GM20431 (cell line): Measurements from ENCODE around the gene PRKCI.
"Not testable (repeated sequence)": the region's sequence is repeated elsewhere in the genome, so short reads cannot be mapped to it uniquely, and the experiment has no call there.

Experiments used
- in situ Hi-C: fragments of 300-500 bp; cut with MseI, MboI; formaldehyde crosslinking; loops from one replicate; pipeline ENCODE4 v1.15.0; 2020; ENCODE audit warnings: low sequenced_read_pairs; ENCODE audit not compliant: unreplicated experiment

PRKCI gene

GRCh38 chr3:170330366-170330765, 108.1 kb downstream of the PRKCI start:
- in situ Hi-C loops, result no loop called here

GRCh38 chr3:170331143-170331542, 108.9 kb downstream of the PRKCI start:
- in situ Hi-C loops, result no loop called here

GRCh38 chr3:170337420-170337819, 115.2 kb downstream of the PRKCI start:
- in situ Hi-C loops, result no loop called here

DNA sequence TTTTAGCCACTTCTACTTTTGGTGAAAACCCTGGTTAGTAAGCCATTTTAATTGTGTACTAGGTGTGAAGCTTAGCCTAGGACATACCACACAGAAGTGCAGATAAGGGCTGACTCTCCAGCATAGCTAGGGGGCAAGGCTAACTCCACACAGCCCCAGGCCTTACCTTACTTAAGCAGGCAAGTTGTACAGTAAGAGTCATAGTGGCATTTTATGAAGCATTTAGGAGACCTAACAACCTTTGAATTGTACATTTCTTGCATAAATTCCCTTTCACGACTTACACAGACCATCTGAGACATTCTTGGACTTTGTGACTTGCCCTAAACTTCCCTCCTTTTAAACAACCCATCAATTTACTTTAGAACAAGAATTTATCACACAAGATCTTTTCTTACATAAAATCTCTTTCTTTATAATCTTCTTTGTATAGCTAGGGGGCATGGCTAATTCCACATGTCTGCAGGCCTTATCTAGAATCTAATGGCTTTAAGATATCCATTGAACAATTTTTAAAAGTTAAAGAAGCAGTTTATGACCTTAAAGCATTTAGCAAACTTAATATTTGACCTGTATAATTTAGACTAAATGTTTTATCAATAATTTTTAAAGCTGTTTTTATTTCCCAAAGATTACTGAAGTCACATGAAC, 116.6 kb downstream of the PRKCI start:
- in situ Hi-C loops, result no loop called here

DNA sequence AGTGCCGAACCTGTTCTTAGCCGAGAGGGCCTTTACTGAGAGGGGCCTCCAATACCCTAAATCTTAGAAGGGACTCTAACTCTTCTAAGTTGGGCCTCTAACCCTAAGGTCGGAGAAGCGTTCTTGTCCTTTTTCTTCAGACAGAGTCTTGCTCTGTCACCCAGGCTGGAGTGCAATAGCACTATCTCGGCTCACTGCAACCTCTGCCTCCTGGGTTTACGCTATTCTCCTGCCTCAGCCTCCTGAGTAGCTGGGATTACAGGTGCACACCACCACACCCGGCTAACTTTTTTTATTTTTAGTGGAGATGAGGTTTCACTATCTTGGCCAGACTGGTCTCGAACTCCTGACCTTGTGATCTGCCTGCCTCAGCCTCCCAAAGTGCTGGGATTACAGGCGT, 120.0 kb downstream of the PRKCI start:
- in situ Hi-C loops, result not testable (repeated sequence)

- in situ Hi-C loops, result not testable (repeated sequence)
These were observed 121.6 kb downstream of the PRKCI start for GRCh38 chr3:170343859-170344258.

DNA sequence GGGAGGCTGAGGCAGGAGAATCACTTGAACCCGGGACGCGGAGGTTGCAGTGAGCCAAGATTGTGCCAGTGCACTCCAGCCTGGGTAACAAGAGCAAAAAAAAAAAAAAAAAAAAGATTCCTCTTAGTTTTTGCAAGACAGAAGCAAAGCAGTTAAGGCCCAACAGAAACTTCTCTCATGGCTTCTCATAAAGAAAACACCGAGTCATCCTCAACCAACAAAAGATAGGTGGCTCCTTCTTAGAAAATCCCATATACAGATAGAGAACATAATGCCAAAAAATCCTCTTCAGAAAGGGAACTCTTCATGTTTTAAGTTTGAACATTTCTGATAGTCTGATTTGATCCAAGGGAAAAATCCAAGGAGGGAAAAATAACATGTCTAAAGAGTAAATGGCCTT, 122.7 kb downstream of the PRKCI start:
- in situ Hi-C loops, result no loop called here

- in situ Hi-C loops, result no loop called here
These were observed 124.5 kb downstream of the PRKCI start for GRCh38 chr3:170346481-170347392.

GRCh38 chr3:170350515-170351413, 128.5 kb downstream of the PRKCI start:
- in situ Hi-C loops, result no loop called here

DNA sequence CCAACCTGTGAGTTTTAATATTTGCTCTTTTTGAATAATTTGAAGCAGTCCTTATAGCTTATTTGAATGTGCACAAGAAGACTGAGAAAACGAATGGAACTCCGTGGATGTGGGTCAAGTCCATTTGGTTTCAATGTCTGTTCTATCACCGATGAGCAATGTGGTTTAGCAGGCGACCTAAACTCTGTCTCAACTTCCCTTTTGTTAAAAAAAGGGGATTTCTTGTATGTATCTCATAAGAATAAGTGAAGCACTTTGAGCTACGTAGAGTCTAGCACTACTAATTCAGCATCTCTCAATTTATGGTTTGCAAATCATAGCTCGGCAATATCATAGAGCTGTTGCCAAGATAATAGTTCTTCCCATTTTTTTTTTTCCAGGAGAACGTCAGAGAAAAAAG, 130.7 kb downstream of the PRKCI start:
- in situ Hi-C loops, result no loop called here

DNA sequence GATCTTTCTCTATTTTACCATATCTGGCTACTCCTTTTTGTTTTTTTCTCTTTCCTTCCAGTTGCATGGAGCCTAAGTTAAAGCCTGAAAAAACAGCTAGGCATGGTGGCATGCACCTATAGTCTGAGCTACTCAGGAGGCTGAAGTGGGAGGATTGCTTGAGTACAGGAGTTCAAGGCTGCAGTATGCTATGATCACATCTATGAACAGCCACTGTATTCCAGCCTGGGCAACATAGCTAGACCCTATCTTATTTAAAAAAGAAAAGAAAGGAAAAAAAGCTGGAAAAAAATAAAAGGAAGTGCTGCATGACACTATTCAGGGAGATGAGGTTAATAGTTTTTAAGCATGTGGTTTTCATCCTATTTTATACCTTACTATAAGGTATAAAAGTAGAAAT, 131.3 kb downstream of the PRKCI start:
- in situ Hi-C loops, result no loop called here

DNA sequence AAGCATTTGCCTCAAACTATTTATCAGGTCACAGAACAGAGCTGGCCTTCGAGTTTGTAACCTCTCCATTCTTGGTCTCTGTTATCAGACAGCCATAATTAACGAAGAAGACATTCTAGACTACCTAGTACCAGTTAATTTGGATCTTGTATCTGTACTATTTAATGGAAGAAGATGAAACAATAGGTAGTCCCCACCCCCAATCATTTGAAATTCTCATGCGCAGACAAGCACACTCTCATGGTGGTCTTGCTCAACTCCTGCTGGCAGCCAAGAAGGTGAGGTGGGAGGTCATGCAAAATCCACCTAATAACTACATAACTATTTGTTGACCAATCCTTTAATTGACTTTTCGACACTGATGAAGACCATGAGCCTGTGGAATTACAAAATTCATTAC, 132.5 kb downstream of the PRKCI start:
- in situ Hi-C loops, result no loop called here
